GM12878 (cell line): Measurements from ENCODE around the gene PAQR5.

ENCODE experiments used
- ATF3 ChIP-seq: IDR thresholded peaks from 2 replicates; pipeline ENCODE4 v1.6.1; 2011; ENCODE audit warnings: low read depth, mild to moderate bottlenecking, low read length, moderate library complexity, borderline replicate concordance; ENCODE audit errors: extremely low read depth
- BRCA1 ChIP-seq: IDR thresholded peaks from 2 replicates; pipeline ENCODE4 v1.6.1; 2011; ENCODE audit warnings: low read depth, low read length, improper control_type of control experiment
- CTCF ChIP-seq, 3 experiments: IDR thresholded peaks in 2 of 3; conservative IDR thresholded peaks in 1 of 3; 2 replicates each; pipeline ENCODE4 v1.5.1; 2011; ENCODE audit warnings: low read depth in 3 of 3, low read length in 3 of 3, mild to moderate bottlenecking in 3 of 3, control low read depth in 2 of 3, moderate library complexity in 2 of 3, inconsistent platforms in 1 of 3, mixed read lengths in 1 of 3; ENCODE audit not compliant: control insufficient read depth in 2 of 3, insufficient read depth in 1 of 3; ENCODE audit errors: extremely low read depth in 1 of 3
- E2F4 ChIP-seq: IDR thresholded peaks from 2 replicates; pipeline ENCODE4 v1.6.1; 2012; ENCODE audit warnings: low read depth, low read length, improper control_type of control experiment
- KLF5 ChIP-seq: fragments of 450-650 bp; IDR thresholded peaks from 2 replicates; pipeline ENCODE4 v1.6.1; 2014; ENCODE audit warnings: mild to moderate bottlenecking; ENCODE audit not compliant: partially characterized antibody

GRCh38 chr15:69282104-69282743, 16.5 kb upstream of the PAQR5 start:
- TF ChIP-seq CTCF (IDR thresholded peaks at IDR 0.05 in 2 of 3, conservative IDR thresholded peaks at IDR 0.05 in 1 of 3; ENCODE audit: control insufficient read depth in 2 of 3, extremely low read depth in 1 of 3, insufficient read depth in 1 of 3, low read depth in 3 of 3, low read length in 3 of 3), result no peak
- no peak for TF ChIP-seq E2F4
- TF ChIP-seq ATF3, result no peak
- no peak for TF ChIP-seq KLF5
- TF ChIP-seq BRCA1, result no peak
